Natural killer cell (primary cell): Measurements from ENCODE around the gene SHKBP1. TPM values are rescaled to one million over a fixed set of nuclear protein-coding genes. Genes with fewer than 3 reads are reported as not detected.
"Not testable (repeated sequence)": the region's sequence is repeated elsewhere in the genome, so short reads cannot be mapped to it uniquely, and the experiment has no call there.

Experiments used
- ATAC-seq, 3 donors: fragments of 150-1000 bp in 2 of 3; fragments of 200-7000 bp in 1 of 3; cut with Tn5 transposase; 1 replicate in 1 of 3; 2 replicates in 2 of 3; pipeline ENCODE4 v1.10.0; 2021; ENCODE audit warnings: mild to moderate bottlenecking in 2 of 3, moderate library complexity in 2 of 3
- DNase-seq, 2 donors: peaks; one replicate each; pipeline versions ENCODE4 v3.0.0 to v3.0.0-alpha.2; 2013 to 2021; ENCODE audit warnings: mixed read lengths in 1 of 2
- H3K27ac ChIP-seq: one replicate; pipeline ENCODE4 v1.5.1; 2013; ENCODE audit warnings: mild to moderate bottlenecking, low read length
- H3K27me3 ChIP-seq: one replicate; pipeline ENCODE4 v1.6.1; 2013; ENCODE audit warnings: low read length; ENCODE audit not compliant: control insufficient read depth, insufficient read depth
- H3K36me3 ChIP-seq: one replicate; pipeline ENCODE4 v1.6.1; 2013; ENCODE audit warnings: low read length; ENCODE audit not compliant: control insufficient read depth, insufficient read depth
- H3K4me1 ChIP-seq: one replicate; pipeline ENCODE4 v1.6.1; 2013; ENCODE audit warnings: low read length; ENCODE audit not compliant: control insufficient read depth, insufficient read depth
- H3K4me3 ChIP-seq: one replicate; pipeline ENCODE4 v1.5.1; 2013; ENCODE audit warnings: low read length
- H3K9me3 ChIP-seq: one replicate; pipeline ENCODE4 v1.6.1; 2013; ENCODE audit warnings: low read length; ENCODE audit not compliant: control insufficient read depth, insufficient read depth
- H3K27ac Mint-ChIP-seq, 2 donors: one replicate each; pipeline ENCODE4 v1.8.0; 2022; ENCODE audit warnings: mild to moderate bottlenecking in 2 of 2, mixed read lengths in 2 of 2, moderate library complexity in 1 of 2
- H3K27me3 Mint-ChIP-seq, 2 donors: one replicate each; pipeline ENCODE4 v1.8.0; 2022; ENCODE audit warnings: low read depth in 2 of 2, mixed read lengths in 2 of 2
- H3K36me3 Mint-ChIP-seq: one replicate; pipeline ENCODE4 v1.8.0; 2022; ENCODE audit warnings: mixed read lengths
- H3K4me1 Mint-ChIP-seq, 2 donors: one replicate each; pipeline ENCODE4 v1.8.0; 2022; ENCODE audit warnings: mixed read lengths in 2 of 2
- H3K4me3 Mint-ChIP-seq: one replicate; pipeline ENCODE4 v1.8.0; 2022; ENCODE audit warnings: mild to moderate bottlenecking, moderate library complexity, mixed read lengths
- H3K9me3 Mint-ChIP-seq, 2 donors: one replicate each; pipeline ENCODE4 v1.8.0; 2022; ENCODE audit warnings: mixed read lengths in 2 of 2
- WGBS: methylation state at CpG from one replicate; pipeline ENCODE4 v1.1.7; 2013; ENCODE audit warnings: missing lambda C conversion rate; ENCODE audit not compliant: insufficient coverage; 5-methylcytosine and 5-hydroxymethylcytosine counted together
- intact Hi-C: fragments of 100-400 bp; cut with micrococcal nuclease; formaldehyde crosslinking; loops from one replicate; pipeline ENCODE4 v1.14.2; 2022
- total RNA-seq, 4 donors: library from RNA; stranded (reverse); fragments of 120-200 nt in 1 of 4; gene quantifications; one replicate each; pipeline versions ENCODE4 v1.2.3 to v1.2.4, GENCODE V29; 2013 to 2022
- TF ChIP-seq, protein P1 (sequence below): fragments of 200-600 bp; IDR thresholded peaks from one replicate; pipeline ENCODE4 v1.8.0; 2022; ENCODE audit warnings: antibody characterized with exemption

The SHKBP1 gene
- total RNA-seq, 3 donors from 2014 or later (not counting 1 experiment from before 2014, with no cell fraction given) = 209 to 224 (median 209) TPM

DNA sequence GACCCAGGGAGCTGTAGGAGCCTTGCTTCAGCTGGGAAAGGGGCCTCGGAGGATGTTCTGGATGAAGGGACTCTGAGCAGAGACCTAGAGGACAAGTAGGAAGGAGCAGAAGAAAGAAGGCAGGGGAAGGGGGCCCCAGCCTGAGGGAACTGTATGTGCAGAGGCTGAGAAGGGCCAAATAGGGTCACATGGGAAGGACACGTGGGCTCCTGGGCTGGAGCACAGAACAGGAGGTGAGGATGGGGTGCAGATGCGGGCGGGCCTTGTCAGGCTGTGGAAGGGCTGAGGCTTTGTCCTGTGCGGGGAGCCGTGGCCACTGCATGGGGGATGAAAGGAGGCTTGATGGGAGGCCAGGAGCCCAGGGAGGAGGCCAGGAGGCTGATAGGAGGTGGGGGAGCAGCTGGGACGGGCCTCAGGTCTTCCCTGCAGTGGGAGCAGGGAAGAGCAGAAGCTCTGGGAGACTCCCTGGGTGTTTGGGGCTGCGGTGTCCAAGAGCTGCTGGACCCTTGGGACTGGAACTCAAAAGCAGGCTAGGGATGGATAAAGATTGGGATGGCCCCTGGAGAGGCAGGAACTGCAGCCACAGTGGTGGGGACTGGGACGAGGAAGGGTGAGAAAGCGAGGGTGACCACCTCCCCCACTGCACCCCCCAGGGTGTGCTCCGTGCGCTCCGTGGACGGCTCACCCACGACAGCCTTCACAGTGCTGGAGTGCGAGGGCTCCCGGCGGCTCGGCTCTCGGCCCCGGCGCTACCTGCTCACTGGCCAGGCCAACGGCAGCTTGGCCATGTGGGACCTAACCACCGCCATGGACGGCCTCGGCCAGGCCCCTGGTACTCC, 13.1 kb downstream of the SHKBP1 start:
- no peak overlapping the region for H3K27ac ChIP-seq
- Mint-ChIP-seq H3K4me1 (peaks cover 4 to 42% of the 10 kb centered on the region in 2 donors), H3K27ac (peak overlapping the region in 1 of 2 donors; percentile 62), H3K27me3 (no peaks in the 10 kb centered on the region), H3K4me3 (no peak overlapping the region), H3K36me3 (no peaks in the 10 kb centered on the region), H3K9me3 (no peaks in the 10 kb centered on the region)
- DNase-seq (no peak), ATAC-seq (no peak)
- TF ChIP-seq, protein P1, sequence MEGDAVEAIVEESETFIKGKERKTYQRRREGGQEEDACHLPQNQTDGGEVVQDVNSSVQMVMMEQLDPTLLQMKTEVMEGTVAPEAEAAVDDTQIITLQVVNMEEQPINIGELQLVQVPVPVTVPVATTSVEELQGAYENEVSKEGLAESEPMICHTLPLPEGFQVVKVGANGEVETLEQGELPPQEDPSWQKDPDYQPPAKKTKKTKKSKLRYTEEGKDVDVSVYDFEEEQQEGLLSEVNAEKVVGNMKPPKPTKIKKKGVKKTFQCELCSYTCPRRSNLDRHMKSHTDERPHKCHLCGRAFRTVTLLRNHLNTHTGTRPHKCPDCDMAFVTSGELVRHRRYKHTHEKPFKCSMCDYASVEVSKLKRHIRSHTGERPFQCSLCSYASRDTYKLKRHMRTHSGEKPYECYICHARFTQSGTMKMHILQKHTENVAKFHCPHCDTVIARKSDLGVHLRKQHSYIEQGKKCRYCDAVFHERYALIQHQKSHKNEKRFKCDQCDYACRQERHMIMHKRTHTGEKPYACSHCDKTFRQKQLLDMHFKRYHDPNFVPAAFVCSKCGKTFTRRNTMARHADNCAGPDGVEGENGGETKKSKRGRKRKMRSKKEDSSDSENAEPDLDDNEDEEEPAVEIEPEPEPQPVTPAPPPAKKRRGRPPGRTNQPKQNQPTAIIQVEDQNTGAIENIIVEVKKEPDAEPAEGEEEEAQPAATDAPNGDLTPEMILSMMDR = no peak
- no peak overlapping the region for H3K4me3 ChIP-seq
- no peaks in the 10 kb centered on the region for H3K27me3 ChIP-seq
- H3K9me3 ChIP-seq = no peaks in the 10 kb centered on the region
- H3K36me3 ChIP-seq = peaks cover 21% of the 10 kb centered on the region
- 97% methylated on average over 26 of the region's 26 CpGs for WGBS
- H3K4me1 ChIP-seq = peaks cover 7% of the 10 kb centered on the region
- intact Hi-C loops = no loop called here

GRCh38 chr19:40590464-40591265, 14.0 kb downstream of the SHKBP1 start:
- peaks cover 7 to 42% of the 10 kb centered on the region in 2 donors for H3K4me1 Mint-ChIP-seq
- intact Hi-C loops = no loop called here

GRCh38 chr19:40591724-40592123, 15.1 kb downstream of the SHKBP1 start:
- H3K36me3 ChIP-seq = peaks cover 18% of the 10 kb centered on the region
- ATAC-seq, intact Hi-C loops, H3K4me3 Mint-ChIP-seq, H3K4me3 ChIP-seq, H3K27ac ChIP-seq, H3K9me3 Mint-ChIP-seq, H3K27me3 ChIP-seq, H3K9me3 ChIP-seq, H3K36me3 Mint-ChIP-seq, DNase-seq, H3K27me3 Mint-ChIP-seq: not testable (repeated sequence)
- H3K4me1 ChIP-seq = peaks cover 12% of the 10 kb centered on the region
- 93% methylated on average over 3 of the region's 4 CpGs for WGBS
- peak overlapping the region; percentile 18 to 62 for H3K27ac Mint-ChIP-seq
- peaks cover 7 to 31% of the 10 kb centered on the region in 2 donors for H3K4me1 Mint-ChIP-seq

More at GRCh38 chr19:40590464-40591265, 14.0 kb downstream of the SHKBP1 start:
- peak overlapping the region in 1 of 2 donors; percentile 62 for H3K27ac Mint-ChIP-seq
- no peak overlapping the region for H3K4me3 Mint-ChIP-seq
- H3K9me3 Mint-ChIP-seq = no peaks in the 10 kb centered on the region
- no peaks in the 10 kb centered on the region for H3K9me3 ChIP-seq
- H3K36me3 ChIP-seq = peaks cover 21% of the 10 kb centered on the region
- no peaks in the 10 kb centered on the region for H3K27me3 ChIP-seq
- TF ChIP-seq, protein P1 = no peak
- H3K27me3 Mint-ChIP-seq = peaks cover 0 to 2% of the 10 kb centered on the region in 2 donors
- ATAC-seq (no peak), DNase-seq (no peak)
- H3K4me1 ChIP-seq = peaks cover 9% of the 10 kb centered on the region
- no peak overlapping the region for H3K27ac ChIP-seq
- H3K36me3 Mint-ChIP-seq = no peaks in the 10 kb centered on the region
- WGBS = 94% methylated on average over 21 of the region's 22 CpGs
- no peak overlapping the region for H3K4me3 ChIP-seq

GRCh38 chr19:40592170-40592569, 15.5 kb downstream of the SHKBP1 start:
- Mint-ChIP-seq H3K9me3 (no peaks in the 10 kb centered on the region), H3K27ac (peak overlapping the region; percentile 18 to 62), H3K36me3 (no peaks in the 10 kb centered on the region), H3K4me3 (no peak overlapping the region), H3K4me1 (peaks cover 7 to 30% of the 10 kb centered on the region in 2 donors), H3K27me3 (peaks cover 0 to 7% of the 10 kb centered on the region in 2 donors)
- no peak overlapping the region for H3K4me3 ChIP-seq
- H3K27ac ChIP-seq = no peak overlapping the region
- 98% methylated on average over 4 of the region's 4 CpGs for WGBS
- no peaks in the 10 kb centered on the region for H3K9me3 ChIP-seq
- peak; percentile 73 to 79 (median 76) for ATAC-seq
- intact Hi-C loops = no loop called here
- peaks cover 6% of the 10 kb centered on the region for H3K27me3 ChIP-seq
- TF ChIP-seq, protein P1 = no peak
- peaks cover 14% of the 10 kb centered on the region for H3K4me1 ChIP-seq
- H3K36me3 ChIP-seq = peaks cover 14% of the 10 kb centered on the region
- DNase-seq = peak in 1 of 2 donors; percentile 61
